GM18526 (cell line): ENCODE data around the gene CHIC2.
A peak's percentile ranks its signal among the peaks of the same experiment; 100 is the strongest.

Source experiments
- POLR2A ChIP-seq: IDR thresholded peaks from 3 replicates; pipeline ENCODE4 v1.6.1; 2011; ENCODE audit not compliant: insufficient read length; ENCODE audit errors: extremely low read depth

Gene CHIC2

DNA sequence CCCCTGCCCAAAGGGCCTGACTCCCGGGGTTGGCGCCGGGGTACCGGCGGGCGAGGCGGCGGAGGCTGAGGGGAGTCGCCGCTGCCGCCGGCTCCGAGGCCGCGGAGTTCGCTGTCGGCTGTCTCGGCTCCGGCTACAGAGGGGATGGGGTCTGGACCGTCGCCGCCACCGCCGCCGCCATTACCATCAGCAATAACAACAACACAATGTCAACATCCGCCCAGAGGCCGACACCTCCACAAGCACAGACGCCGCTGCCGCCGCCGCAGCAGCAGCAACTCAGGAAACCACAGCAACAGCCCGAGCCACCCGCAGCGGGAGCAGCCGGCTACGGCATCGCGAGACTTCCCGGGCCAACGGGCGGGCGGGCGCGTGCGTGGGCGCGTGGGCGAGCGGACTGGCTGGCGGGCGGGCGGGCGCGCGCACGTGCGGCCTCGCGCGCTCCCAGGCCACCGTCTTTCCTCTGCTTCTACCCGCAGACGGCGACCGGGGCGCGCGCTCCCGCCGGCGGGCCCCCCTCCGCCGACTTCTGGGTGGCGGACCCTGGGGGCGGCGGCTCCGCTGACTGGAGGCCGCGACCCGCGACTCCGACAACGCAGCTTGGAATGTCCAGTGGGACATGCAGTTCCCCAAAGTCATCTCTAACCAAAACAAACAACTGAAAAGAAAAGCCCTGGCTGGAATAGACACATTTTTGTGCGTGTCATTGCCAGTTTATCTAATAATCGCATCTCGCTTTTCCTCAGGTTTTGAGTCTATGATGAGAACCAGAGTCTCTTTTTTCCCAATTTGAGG is at the start of gene CHIC2:
TSS of gene CHIC2 (minus strand) at position 289 of the 795 bp plus-strand sequence. CDS start 305 bp downstream, outside the sequence.
- peak; percentile 93 for TF ChIP-seq POLR2A

DNA sequence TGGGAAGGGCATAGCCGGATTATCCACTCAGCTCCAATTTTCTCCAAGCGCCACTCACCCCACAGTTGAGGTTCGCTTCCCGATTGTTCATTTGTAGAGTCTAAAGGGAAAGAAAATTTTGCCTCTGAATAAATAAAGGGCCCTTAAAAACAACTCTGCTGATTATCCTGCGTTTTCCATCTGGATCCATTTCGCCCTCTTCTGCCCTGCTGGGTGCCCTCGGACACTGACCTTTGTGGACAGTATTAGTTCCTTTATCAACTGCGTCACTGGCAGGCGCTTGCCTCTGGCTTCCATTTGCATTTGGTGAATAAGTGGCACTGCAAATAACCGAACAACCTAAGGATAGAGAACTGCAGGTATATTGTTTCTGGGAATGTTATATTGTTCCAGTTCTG is 45.6 kb upstream of the CHIC2 start:
- no peak for TF ChIP-seq POLR2A

DNA sequence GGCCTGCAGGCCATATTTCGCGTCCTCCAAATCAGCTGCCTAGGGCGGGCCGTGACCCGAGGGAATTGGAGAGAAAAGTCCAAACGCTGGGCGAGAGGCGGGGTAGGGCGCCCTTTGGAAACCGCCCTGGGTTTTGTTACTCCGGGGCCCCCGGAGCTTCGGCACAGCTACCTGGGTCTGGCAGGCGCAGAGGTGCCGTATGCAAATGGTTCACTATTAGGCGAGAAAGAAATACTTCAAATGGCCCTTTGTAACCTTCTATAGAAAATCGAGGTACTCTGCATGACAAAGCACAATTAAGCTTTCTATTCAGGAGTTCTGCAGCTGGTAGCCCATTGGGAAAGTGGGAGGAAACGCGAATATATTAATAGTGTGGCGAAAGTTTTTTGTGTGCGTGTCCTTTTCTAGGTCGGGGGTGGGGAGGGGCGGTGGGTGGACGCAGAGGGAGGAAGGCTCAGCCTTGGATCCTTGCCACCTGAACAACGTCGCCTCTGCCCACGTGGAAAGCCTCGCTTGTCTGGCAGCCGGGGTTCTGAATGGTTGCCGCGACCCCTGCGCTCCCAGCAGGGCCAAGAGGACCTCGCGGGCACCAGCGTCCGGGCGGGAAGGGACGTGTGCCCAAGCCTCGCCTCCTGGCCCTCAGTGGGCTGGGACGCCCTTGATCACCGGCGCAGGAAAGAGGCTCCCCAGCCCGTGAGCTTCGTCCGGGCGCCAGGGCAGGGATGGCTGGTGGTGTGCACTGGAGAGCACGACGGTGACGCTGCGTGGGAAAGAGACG is 45.0 kb upstream of the CHIC2 start:
- no peak for TF ChIP-seq POLR2A

GRCh38 chr4:54107951-54108748 is 43.7 kb upstream of the CHIC2 start:
- no peak for TF ChIP-seq POLR2A

- no peak for TF ChIP-seq POLR2A
Observed at GRCh38 chr4:54104907-54105306, 40.5 kb upstream of the CHIC2 start.

GRCh38 chr4:54103190-54103574 is 38.8 kb upstream of the CHIC2 start:
- no peak for TF ChIP-seq POLR2A

- no peak for TF ChIP-seq POLR2A
Observed at GRCh38 chr4:54102531-54103106, 38.2 kb upstream of the CHIC2 start.

DNA sequence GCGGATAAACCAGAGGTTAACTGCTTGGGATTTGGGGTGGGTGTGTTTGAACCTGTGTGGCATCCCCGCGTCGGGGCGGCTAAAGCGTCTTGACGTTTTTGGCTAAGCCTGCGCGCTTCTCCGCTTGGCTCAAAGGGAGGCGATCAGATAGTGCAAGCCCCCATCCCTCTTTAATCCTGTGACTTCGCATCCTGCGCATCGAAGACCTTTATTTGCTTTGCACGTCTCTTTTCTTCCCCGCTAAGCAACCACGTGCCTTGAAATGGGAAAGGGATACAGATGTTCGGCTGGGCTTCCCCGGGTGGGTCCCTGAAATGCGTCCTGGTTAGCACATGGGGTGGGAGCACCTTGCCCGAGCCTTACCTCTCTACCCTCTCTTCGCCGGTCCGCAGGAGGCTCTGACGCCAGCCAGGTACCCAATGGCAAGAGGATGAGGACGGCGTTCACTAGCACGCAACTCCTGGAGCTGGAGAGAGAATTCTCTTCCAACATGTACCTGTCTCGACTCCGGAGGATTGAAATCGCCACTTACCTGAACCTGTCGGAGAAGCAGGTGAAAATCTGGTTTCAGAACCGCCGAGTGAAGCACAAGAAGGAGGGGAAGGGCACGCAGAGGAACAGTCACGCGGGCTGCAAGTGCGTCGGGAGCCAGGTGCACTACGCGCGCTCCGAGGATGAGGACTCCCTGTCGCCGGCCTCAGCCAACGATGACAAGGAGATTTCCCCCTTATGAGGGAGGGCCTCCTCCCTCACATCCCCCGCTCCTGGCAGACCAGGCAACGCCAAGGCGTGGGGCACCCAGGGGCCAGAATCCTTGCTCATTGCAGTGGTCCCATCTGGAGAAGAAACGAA is 37.0 kb upstream of the CHIC2 start:
- TF ChIP-seq POLR2A: no peak

GRCh38 chr4:54100595-54101189 is 36.3 kb upstream of the CHIC2 start:
- no peak for TF ChIP-seq POLR2A

- no peak for TF ChIP-seq POLR2A
Observed at GRCh38 chr4:54099748-54100574, 35.6 kb upstream of the CHIC2 start, which contains the start of gene GSX2. TSS of gene GSX2 (plus strand) at chr4:54100163. CDS start at chr4:54100345, 182 bp downstream.

- no peak for TF ChIP-seq POLR2A
Observed at GRCh38 chr4:54099287-54099747, 34.9 kb upstream of the CHIC2 start.

DNA sequence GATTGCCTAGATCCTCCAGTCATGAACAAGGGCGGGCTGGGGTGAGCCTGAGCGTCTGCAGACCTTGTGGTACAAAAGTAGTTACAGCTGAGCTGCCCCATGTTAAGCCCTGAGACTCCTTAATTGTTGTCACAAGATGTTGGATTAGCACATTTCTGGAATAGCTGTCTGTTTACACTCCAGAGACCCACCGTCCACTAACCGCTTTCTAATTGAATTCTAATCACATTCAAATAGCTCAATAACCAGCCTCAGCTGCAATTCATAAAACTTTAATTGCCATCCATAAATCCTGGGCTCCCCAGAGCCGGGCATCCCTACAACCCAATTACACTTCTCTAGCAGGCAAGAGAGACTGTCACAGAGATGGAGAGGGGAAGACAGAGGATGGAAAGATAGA is 34.0 kb upstream of the CHIC2 start:
- TF ChIP-seq POLR2A: no peak

- TF ChIP-seq POLR2A: no peak
Observed at GRCh38 chr4:54097152-54097551, 32.7 kb upstream of the CHIC2 start.
